Left colon (tissue), 2 donors: ENCODE data around the gene EML3. TPM values are rescaled to one million over a fixed set of nuclear protein-coding genes. Genes with fewer than 3 reads are reported as not detected.
A peak's percentile ranks its signal among the peaks of the same experiment; 100 is the strongest.

ENCODE experiments used
- ATAC-seq: fragments of 200-7000 bp; cut with Tn5 transposase; one replicate; pipeline ENCODE4 v1.9.1; 2020; ENCODE audit warnings: mild to moderate bottlenecking, moderate library complexity
- DNase-seq, 2 donors: peaks; one replicate each; pipeline ENCODE4 v3.0.0-alpha.2; 2020
- intact Hi-C, 2 donors: fragments of 100-400 bp; cut with DNase I in 1 of 2; cut with micrococcal nuclease in 1 of 2; formaldehyde crosslinking; loops; one replicate each; pipeline versions ENCODE4 v1.11.2 to v1.14.0; 2022; cut with DNase I, micrococcal nuclease
- microRNA-seq, 2 donors: library from miRNA; unstranded; fragments of <30 nt; microRNA quantifications; one replicate each; pipeline versions ENCODE4 v1.1.0 to v1.2.0, GENCODE V29; 2020
- total RNA-seq, 2 donors: library from RNA; stranded (reverse); fragmentation: NEBNext Ultra II Directional; extraction: Animal tissue kit (Norgen Biotek cat#: 25700); gene quantifications; one replicate each; pipeline ENCODE4 v1.2.1, GENCODE V29; 2021
- donor health status: DM: no; HTN: no; CAD: no.
- donor health status: DM: yes; HTN: yes; CAD: no.

Gene EML3
- total RNA-seq, 2 donors from 2014 or later: 45.4 to 57.9 TPM

DNA sequence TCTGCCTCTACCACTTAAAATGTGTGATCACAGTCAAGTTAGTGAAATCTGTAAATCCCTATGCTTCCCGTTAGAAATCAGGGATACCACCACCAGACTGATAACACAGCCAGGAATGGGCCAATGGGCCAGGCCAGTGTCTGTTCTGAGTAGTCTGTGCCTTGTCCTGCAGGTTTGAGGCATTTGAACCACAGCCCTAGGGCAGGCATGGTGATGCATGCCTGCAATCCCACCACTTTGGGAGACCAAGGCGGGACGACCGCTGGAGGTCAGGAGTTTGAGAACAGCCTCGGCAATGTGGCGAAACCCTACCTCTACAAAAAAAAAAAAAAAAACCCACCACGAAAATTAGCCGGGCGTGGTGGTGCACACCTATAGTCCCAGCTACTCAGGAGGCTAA is 53.9 kb downstream of the EML3 start:
- ATAC-seq (no peak), DNase-seq (peak in 1 of 2 donors; percentile 25)
- intact Hi-C loops: loop anchor here in 1 of 2 donors (10.0 kb wide), 1 partner anchor 164 kb away; no protein-coding TSS in a partner anchor

DNA sequence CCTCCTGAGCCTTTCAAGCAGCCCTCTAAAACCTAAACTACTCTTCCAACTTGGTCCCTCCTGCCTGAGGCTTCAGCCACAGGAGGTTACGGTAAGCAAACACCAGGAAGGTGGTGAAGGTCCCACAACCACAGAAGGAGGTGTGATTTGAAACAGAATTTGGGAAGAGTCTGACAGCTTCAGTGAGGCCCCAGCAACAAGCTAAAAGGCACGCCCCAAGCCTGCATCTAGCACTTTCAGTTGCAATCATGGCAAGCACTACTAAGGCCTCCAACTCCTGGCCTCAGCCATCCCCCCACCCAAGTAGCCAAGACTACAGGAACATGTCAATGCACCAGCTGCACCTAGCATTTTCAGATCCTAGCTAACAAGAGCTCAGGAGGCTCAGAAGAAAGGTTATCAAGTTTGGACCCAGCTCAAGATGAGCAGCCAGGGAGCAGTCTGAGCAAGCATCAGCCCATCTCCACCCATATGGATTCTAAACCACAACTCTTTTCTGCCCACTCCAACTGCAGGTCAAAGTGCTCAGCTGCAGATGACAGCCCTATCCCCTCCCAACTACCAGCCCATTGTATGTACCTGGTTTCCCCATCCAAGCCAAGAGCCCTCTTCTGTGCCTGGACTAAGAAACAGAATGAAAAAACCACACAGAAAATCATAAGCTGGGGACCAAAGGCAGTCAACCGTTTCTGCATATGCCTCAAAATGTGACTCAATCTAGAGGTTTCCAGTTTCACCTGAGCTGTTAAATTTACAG is 55.5 kb downstream of the EML3 start:
- intact Hi-C loops: loop anchor here in 1 of 2 donors (10.0 kb wide), 1 partner anchor 162 kb away; no protein-coding TSS in a partner anchor
- peak; percentile 5 for ATAC-seq
- peak; percentile 51 for DNase-seq

DNA sequence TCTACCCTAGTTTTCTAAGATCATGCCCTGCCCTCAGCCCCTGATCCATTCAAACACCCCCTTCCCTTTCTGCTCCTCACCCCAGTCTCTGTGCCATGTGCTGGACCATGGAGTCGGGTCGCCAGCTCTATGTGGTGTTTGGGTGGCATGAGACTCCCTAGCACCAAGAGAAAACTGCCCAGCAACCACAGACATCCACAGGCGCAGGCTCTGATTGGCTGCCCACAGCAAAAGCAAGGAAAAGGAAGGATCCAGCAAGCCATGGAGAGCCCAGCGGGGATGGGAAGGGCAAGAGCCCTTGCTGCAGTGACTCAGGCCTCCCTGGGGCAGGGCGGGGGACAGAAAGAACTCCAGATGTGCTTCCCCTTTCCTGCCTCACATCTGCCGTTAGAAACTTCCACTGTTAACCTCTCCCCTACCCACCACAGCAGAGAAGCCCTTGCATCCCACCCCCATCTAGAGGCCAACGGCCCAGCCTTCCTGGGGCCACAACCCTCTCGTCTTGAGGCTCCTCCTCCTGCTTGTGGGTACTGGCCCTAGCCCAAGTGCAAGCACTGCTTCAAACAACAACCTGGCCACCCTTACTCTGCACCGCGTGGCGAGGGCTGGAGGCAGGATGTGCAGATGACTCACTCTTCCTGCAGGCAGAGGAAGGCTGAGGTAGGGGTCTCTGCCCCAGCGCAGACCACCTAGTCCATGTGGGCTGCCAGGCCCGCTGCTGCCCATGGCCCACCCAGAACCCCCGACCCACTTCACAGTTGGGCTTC is 56.3 kb downstream of the EML3 start:
- DNase-seq (peak; percentile 85 to 94), ATAC-seq (peak; percentile 54)
- intact Hi-C loops: loop anchor here in 1 of 2 donors (10.0 kb wide), 1 partner anchor 161 kb away; no protein-coding TSS in a partner anchor

DNA sequence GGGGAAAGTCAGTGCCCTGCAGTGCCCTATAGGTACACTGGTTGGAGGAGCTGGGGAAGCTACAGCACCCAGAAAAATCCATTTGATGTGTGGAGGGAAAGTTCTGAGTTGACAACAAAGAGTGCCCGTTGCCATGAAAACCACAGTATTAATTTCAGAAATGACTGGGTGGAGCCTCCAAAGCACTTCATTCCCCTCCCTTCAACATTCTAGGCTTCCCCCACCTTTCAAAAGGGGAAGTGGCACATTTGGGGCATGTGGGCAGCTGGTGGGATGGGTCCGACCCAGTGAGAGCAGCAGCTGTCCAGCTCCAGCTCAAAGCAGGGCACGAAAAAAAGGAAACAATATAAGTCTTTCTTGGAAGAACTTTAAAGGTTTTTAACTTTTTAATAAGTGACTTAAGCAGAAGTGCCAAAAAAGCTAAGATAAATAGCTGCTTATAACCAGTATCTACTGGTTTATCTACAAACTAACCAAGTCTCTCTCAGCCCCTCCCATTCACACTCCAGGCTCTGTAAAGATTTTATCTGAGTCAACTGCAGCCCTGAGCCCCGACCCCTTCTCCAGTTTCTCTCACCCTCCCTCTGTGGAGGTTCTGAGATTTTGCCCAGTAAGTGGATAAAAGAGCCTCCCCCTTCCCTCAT is 57.0 kb downstream of the EML3 start:
- intact Hi-C loops: loop anchor here in 1 of 2 donors (10.0 kb wide), 1 partner anchor 161 kb away; no protein-coding TSS in a partner anchor
- ATAC-seq: no peak

DNA sequence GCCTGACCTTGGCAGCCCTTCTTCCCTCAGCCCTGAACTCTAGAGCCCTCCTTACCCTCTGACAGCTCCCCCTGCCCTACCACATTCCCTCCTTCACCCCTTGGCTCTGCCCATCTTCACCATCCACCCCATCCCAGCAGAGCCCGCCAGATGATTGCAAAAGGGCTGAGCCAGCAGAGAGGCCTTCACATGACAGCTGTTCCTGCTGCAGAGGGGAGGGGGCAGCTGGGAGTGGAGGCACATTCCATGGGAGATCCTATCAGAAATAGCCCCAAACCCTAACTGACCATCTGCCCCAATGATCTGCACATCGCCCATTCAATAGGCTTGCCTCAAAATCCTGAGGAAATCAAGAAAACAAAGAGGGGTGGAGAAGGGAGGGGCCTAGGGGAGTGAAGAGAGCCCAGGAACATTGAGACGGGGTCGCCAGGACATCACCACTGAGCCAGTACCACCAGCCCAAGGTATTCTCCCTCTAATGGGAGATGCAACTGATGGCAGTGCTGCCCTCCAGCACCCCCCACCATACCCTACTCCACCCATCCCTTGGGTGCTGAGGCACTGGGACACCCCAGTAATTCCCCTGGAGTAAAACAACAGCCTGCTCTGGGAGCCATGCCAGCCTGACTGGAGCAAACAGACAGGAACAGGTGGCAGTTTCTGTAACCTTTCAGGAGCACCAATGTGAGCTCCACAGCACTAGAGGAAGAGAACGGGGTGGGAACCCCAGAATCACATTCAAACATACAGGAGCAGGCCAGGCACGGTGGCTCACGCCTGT is 58.0 kb downstream of the EML3 start:
- intact Hi-C loops: loop anchor here in 1 of 2 donors (10.0 kb wide), 1 partner anchor 160 kb away; no protein-coding TSS in a partner anchor
- ATAC-seq (no peak), DNase-seq (peak; percentile 72 to 75)

More for the DNA sequence above, 57.0 kb downstream of the EML3 start:
- peak; percentile 45 to 64 for DNase-seq

DNA sequence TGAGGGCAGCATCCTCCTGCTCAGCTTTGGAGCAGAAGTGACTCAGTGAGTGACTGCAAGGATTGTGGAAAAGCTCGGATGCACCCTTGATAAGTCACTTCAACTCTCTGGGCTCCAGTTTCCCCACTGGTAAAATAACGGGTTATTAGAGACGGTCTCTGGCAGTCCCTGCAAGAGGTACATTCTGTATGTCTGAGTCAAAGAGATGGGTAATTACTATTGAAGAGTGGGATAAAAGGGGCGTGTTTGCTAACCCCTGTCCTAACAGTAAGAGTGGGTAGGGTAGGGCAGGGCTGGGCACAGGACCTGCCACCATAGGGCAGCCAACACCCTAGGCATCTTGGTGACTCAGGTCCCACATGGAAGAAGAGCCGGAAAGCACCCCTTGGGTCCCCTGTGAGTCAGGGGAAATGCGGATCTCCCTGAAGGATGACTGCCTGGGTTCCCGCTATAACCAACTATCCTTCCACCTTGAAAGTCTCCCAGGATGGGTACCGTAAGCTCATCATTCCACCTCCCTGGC is 58.7 kb downstream of the EML3 start:
- intact Hi-C loops: loop anchor here in 1 of 2 donors (10.0 kb wide), 1 partner anchor 159 kb away; no protein-coding TSS in a partner anchor
- ATAC-seq (peak; percentile 23), DNase-seq (peak; percentile 40 to 74)

DNA sequence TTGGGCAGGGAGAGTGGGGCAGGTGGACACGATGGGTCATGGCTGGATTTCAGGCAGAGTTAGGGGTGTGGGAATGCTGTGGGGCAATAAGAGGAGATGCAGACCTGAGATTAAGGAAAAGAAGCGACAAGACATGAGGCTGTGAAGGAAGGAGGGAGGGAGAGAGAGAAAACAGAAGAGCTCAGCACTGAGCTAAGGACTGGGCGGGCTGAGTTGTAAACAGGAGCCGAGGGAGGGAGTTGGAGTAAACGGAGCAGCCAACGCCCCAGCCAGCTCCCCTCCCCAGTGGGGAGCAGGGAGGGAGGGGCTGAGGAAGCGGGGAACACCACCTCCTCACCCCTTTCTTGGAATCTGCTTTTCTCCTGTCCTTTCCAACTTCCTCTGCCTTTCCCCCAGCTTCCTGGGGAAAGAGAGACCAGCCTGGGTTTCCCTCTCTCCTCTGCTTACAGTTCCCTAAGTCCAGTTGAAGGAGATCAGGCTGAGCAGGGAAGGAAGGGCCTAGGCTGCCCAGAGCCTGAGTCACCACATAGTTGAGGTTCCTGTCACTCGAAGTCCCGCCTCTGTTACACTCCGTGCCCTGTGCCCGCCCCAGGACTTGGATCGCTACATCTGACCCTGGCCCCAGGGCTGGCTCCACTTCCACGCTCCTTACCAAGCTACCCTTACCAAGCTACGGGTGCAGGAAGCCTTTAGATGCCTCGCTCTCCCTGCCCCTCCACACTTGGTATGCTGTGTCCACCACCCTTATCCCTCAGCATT is 59.3 kb downstream of the EML3 start:
- DNase-seq (peak; percentile 87 to 95), ATAC-seq (peak; percentile 68)
- intact Hi-C loops: loop anchor here in 1 of 2 donors (10.0 kb wide), 1 partner anchor 158 kb away; no protein-coding TSS in a partner anchor

- ATAC-seq (no peak), DNase-seq (peak; percentile 48 to 53)
- intact Hi-C loops: loop anchor here in 1 of 2 donors (10.0 kb wide), 1 partner anchor 158 kb away; no protein-coding TSS in a partner anchor
Observed at GRCh38 chr11:62552485-62553079, 60.0 kb downstream of the EML3 start.

Small RNAs within 50 kb of the gene (microRNA-seq; reads per million reads assigned to microRNA genes)
- gene MIR6747: 0 reads per million in 2 donors

Other genes with a start within 250 kb of the EML3 start
- gene SCGB1A1, start 193.7 kb downstream of the EML3 start, total RNA-seq: not detected
- 100 to 1,000 TPM; 629 to 631 TPM for gene AHNAK, start 66.0 kb downstream of the EML3 start, total RNA-seq
- 1,000 to 10,000 TPM; 1,192 to 1,207 TPM for gene EEF1G, start 38.9 kb downstream of the EML3 start, total RNA-seq
- gene TUT1, start 21.3 kb downstream of the EML3 start, total RNA-seq: 10 to 100 TPM; 14.0 to 14.7 TPM
- gene MTA2, start 10.9 kb downstream of the EML3 start, total RNA-seq: 10 to 100 TPM; 84.5 to 96.6 TPM
- gene ROM1, start 482 bp upstream of the EML3 start, total RNA-seq: 1 to 10 TPM; 2.0 to 3.2 TPM
- gene B3GAT3, start 9.2 kb upstream of the EML3 start, total RNA-seq: 10 to 100 TPM; 27.0 to 28.8 TPM
- 100 to 1,000 TPM; 214 to 270 TPM for gene GANAB, start 33.8 kb upstream of the EML3 start, total RNA-seq
- gene INTS5, start 40.5 kb upstream of the EML3 start, total RNA-seq: 10 to 100 TPM; 16.6 to 17.1 TPM
- gene C11orf98, start 52.4 kb upstream of the EML3 start, total RNA-seq: 10 to 100 TPM; 53.9 to 65.0 TPM
- gene CSKMT, start 52.5 kb upstream of the EML3 start, total RNA-seq: 10 to 100 TPM; 14.0 to 15.1 TPM
- 10 to 100 TPM; 13.2 to 13.3 TPM for gene UQCC3, start 58.9 kb upstream of the EML3 start, total RNA-seq
- 10 to 100 TPM in 1 of 2 donors, 1 to 10 TPM in 1; 6.5 to 12.8 TPM for gene LBHD1, start 59.5 kb upstream of the EML3 start, total RNA-seq
- gene UBXN1, start 66.3 kb upstream of the EML3 start, total RNA-seq: 10 to 100 TPM; 66.9 to 88.9 TPM
- 1 to 10 TPM; 2.2 to 3.6 TPM for gene LRRN4CL, start 76.8 kb upstream of the EML3 start, total RNA-seq
- gene BSCL2, start 94.6 kb upstream of the EML3 start, total RNA-seq: 10 to 100 TPM; 38.8 to 53.2 TPM
- gene GNG3, start 94.9 kb upstream of the EML3 start, total RNA-seq: under 1 TPM in 1 of 2 donors, not detected in 1; 0.81 TPM
- gene HNRNPUL2, start 114.7 kb upstream of the EML3 start, total RNA-seq: 10 to 100 TPM; 47.5 to 54.2 TPM
- 10 to 100 TPM; 27.3 to 34.9 TPM for gene TTC9C, start 115.7 kb upstream of the EML3 start, total RNA-seq
- 10 to 100 TPM; 11.5 to 14.5 TPM for gene ZBTB3, start 141.4 kb upstream of the EML3 start, total RNA-seq
- gene POLR2G, start 148.8 kb upstream of the EML3 start, total RNA-seq: 10 to 100 TPM; 39.9 to 42.1 TPM
- 10 to 100 TPM; 16.9 to 18.3 TPM for gene TAF6L, start 158.6 kb upstream of the EML3 start, total RNA-seq
- 10 to 100 TPM; 50.9 to 58.2 TPM for gene TMEM179B, start 174.6 kb upstream of the EML3 start, total RNA-seq
- 10 to 100 TPM; 18.5 to 22.6 TPM for gene TMEM223, start 179.2 kb upstream of the EML3 start, total RNA-seq
- 10 to 100 TPM; 50.4 to 51.0 TPM for gene NXF1, start 192.7 kb upstream of the EML3 start, total RNA-seq
- 10 to 100 TPM; 37.7 to 39.6 TPM for gene STX5, start 219.3 kb upstream of the EML3 start, total RNA-seq
- not detected for gene TEX54, start 220.1 kb upstream of the EML3 start, total RNA-seq
- 10 to 100 TPM; 31.3 to 38.9 TPM for gene WDR74, start 226.8 kb upstream of the EML3 start, total RNA-seq